Hippocampal formation (tissue), 2 donors: ENCODE measurements around the gene RIMBP2.

Source experiments
- DNase-seq, 2 donors: peaks; one replicate each; lab custom pipeline; 2025; lab: John Stamatoyannopoulos, UW

The RIMBP2 gene

DNA sequence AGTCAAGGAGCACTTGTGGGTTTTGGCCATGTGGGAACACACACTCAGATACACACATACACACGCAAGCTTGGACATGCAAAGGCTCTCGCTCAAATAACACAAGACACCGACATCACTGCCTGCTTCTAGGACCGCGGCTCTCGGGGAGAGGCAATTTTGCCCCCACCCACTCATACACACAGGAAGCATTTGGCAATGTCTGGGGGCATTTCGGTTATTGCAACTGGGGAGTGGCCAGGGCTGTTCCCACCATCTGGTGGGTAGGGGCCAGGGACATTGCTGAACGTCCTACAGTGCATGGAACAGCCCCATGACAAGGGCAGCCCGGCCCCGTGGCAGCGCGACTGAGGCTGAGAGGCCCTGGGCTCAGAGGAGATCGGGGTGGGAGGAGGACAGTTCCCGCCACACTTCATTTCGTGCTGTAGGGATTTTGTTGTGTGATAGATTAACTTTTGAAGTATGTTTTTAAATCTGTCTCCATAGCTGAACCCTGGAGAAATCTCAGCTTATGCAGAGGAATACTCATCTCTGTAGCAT is 35.6 kb downstream of the RIMBP2 start:
- no peak for DNase-seq

DNA sequence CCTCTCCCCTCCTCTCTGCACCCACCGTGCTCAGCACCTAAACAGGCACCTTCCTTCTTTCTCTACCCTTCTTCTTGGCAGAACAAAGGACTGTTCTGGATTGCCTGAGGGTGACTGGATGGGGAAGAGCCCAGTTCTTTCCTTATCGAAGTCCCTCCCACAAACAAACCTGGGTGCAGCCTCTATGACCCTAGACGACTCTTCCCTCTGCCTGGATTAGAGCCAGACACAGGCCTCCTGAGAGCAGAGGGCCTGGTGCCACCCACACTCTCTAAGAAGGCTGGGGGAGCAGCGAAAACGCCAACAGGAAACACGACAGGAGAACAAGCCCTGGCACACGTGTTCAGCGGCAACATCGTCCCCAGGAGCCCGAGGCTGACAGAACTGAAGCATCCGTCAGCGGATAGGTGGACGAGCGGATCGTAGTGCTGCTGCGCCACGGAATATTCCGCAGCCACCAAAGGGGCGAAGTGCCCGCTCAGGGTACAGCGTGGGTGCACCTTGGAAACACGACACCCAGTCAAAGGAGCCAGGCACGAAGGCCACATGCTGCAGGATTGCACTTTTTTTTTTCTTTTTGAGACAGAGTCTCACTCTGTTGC is 38.0 kb downstream of the RIMBP2 start:
- DNase-seq: no peak

DNA sequence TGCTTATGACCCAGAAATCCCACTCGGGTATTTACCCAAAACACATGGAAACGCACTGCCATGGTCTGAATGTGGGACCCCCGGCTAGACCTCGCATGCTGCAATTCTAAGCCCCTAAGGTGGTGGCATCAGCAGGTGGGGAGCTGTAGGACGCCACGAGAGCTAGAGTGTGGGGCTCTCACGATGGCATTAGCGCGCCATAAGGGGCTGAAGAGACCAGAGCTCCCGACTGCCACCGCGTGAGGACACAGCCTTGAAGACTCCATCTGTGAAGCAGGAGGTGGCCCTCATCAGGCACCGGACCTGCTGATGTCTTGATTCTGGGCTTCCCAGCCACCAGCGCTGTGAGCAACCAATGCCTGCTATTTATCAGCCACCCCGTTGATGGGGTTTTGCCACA is 40.3 kb downstream of the RIMBP2 start:
- DNase-seq: no peak

DNA sequence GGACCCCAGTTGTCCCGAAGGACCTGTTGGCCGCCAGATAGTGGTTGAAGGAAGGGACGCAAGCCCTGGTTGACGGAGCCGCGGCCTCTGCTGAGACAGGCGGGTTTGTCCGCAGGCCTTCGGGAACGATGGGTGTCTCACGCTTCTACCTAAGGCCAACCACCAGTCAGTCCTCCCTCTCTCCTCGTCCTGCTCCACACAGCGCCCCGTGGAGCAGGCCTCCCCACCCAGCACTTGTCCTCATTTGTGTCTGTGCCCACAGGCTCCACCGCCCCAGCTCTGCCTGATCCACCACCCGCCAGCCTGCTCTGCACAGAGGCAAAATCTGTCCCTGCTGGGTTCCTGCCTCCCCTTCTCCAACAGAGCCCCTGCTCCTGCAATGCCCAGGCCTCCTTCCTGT is 41.0 kb downstream of the RIMBP2 start:
- no peak for DNase-seq

DNA sequence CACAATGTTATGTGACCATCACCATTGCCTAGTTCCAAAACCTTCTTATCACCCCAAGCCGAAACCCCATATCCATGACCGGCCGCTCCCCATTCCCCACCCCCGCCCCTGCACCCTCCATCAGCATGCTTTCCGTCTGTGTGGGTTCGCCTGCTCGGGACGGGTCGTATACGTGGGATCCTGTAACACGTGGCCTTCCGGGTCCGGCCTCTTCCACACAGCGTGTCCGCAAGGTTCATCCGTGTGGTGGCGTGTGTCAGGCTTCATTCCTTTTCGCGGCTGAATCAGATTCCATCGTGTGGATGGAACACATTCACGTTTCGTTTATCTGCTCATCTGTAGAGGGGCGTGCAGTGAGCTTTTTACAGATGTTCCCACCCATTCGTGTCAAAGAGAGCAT is 41.4 kb downstream of the RIMBP2 start:
- DNase-seq: no peak

DNA sequence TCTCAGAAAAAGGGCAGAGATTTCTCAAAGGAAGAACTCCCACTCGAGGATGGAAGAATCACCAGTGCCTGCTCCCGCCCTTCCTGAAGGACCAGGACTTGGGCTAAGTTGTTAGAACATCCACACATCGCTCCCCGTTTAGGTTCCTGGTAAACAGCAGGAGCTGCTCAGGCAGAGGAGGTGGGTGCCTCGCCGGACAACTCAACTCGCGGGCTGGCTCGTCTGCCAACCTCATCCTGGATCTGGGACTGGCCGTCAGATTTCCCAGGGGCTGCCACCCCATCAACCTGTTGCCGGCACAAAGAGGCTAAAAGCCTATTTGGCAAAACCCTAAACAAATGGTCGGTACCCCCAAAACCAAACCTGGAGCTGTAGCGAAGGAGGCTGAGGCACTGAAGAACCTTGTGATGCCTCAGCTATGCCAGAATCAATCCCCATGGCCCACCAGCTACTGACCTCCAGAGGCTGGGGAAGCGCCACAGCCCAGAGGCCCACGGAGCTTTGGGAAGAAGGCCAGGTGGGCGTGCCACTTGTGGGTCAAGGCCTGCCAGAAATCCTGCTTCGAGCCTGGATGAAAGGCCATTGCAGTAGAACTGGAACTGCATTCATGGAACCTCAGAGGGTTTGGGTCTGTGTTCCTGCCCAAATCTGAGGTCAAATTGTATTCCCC is 42.9 kb downstream of the RIMBP2 start:
- DNase-seq: no peak

DNA sequence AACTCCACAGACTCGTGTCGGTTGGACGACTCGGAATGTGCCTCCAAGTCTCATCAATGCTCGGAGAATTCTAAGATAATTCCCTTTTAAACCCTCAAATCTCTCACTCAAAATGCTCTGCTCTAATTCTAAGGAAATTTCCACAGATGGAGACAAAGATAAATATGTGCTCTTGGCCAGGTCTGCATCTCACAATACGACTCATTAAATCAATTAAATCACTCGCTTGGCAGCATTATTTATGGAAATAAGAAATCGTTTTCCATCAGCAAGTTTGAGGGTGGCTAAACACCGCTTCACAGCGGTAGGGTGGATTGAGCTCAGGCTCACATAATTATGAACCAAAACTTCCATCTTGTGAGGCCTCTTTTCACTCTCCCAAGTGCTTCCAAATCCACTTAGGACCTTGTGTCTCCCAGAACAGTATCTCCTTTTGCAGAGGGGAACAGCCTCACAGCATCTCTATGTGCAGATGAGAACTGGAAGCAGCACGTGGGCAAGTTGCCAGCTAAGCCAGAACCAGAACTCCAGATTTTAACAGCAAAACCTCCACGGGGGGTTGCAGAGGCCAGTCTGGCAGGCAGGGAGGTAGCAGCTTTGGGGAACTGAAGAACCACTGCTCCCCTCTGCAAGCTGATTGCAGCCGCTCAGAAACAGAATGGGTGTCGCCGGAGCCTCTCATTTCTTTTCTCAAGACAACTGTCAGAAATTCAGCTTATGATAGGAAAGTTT is 43.8 kb downstream of the RIMBP2 start:
- no peak for DNase-seq

DNA sequence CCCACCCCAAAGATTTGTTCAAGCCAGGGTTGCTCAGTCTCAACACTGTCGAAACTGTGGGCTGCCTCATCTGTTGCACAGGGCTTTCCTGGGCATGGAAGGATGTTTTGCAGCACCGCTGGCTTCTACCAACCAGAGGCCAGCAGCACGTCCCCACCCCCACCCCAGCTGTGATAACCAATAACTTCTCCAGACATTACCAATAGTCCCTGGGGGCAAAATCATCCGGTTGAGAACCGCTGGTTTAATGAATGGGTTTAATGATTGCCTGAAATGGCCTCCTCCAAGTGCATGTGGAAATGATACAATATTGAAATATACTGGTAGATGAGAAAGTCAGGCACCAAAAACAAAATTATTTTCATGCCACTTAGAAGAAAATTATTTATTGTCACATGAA is 44.5 kb downstream of the RIMBP2 start:
- no peak for DNase-seq

DNA sequence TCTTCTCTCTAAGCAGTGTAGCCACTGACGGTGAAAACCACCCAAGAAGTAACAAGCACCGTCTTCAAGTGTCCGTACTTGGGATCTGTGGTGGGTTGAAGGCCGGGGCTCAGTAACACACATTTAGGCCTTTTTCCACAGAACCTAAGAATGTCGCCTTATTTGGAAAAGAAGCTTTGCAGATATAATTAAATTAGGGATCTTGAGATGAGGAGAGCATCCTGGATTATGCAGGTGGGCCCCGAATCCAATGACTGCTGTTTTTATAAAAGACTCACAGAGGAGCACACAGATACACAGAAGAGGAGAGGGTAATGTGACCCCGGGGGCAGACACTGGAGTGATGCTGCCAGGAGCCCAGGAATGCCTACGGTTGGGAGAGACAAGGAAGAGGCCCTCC is 46.3 kb downstream of the RIMBP2 start:
- no peak for DNase-seq

DNA sequence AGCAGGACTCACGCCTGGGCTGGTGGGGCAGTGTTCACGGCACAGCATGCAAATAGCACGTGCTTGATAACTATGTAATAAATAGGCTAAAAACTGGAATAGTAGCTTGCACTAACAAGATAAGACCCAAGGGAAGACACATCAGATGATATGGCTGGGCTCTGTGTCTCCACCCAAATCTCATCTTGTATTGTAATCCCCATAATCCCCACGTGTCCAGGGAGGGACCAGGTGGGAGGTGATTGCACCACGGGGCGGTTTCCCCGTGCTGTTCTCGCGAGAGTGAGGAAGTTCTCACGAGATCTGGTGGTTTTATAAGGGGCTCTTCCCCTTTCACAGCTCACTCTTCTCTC is 46.9 kb downstream of the RIMBP2 start:
- DNase-seq: no peak

DNA sequence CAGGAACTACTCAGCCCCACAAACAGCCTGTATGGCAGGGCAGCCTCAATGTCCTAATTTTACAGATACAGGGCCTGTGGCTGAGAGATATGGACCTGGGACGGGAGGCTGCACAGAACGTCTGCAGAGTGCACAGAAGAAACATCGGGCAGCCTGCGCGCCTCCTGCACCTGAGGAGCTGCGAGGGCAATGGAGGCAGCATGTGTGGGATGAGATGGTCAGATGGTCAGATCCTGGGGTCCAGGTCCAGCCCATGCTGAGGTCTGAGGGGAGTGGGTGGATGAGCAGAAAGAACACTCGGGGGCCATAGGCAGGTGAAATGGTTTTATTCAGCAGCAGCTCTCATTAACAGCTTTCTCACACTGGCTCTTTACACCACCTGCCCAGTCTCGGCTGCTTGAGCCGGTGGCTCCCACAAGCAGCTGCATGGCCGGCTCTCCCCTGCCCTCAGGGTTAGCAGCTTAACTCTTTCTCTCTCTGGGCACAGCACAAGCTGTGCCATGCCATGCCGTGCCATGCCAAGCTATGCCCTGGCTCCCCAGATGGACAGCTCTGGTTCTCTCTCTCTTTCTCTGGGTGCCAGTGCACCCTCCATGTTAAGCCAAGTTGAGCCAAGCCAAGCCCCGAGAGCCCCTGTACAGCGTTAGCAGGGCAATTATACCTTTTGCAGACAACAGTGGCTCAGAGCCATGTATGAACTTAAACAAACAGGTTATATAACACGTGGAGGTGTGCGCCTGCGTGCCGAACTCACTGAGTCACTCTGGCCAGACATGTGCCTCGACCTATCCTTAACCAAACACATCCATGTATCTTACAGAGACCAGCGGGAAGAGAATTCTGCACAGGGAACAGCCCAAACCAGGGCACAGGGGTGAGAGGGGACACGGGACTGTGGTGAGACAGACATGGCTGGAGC is 47.6 kb downstream of the RIMBP2 start:
- no peak for DNase-seq

DNA sequence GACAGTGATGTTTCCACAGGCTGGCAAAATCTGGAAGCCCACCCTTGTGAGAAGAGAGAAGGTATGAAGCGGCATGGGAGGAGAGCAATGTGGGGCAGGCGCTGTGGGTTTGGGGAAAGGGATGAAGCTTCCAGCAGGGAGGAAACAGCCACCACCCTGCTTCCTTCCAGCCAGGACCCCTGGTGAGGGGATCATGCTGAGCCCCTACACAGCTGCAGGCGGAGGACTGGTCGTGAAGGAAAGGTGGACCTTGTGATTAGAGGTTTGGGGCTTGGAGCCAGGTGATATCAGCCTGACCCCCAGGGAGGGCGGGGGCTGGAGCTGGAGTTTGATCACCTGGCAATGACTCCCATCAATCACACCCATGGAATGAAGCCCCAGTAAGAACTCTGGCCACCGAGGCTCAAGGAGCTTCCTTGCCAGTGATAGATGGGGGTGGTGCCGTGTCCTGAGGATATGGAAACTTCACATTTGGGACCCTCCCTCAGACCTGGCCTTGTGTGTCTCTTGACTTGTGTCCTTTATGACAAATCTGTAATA is 48.6 kb downstream of the RIMBP2 start:
- no peak for DNase-seq

DNA sequence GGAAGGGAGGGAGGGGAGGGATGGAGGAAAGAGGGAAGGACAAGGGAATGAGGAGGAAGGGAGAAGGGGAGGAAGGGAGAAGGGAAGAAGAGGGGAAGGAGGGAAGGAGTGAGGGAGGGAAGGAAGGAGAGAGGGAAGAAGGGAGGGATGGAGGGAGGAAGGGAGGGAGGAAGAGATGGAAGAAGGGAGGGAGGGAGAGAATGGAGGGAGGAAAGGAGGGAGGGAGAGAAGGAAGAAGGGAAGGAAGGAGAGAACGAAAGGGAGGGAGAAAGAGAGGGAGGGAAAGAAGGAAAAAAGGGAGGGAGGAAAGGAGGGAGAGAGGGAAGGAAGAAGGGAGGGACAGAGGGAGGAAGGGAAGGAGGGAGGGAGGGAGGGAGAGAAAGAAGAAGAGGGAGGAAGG is 49.5 kb downstream of the RIMBP2 start:
- no peak for DNase-seq

DNA sequence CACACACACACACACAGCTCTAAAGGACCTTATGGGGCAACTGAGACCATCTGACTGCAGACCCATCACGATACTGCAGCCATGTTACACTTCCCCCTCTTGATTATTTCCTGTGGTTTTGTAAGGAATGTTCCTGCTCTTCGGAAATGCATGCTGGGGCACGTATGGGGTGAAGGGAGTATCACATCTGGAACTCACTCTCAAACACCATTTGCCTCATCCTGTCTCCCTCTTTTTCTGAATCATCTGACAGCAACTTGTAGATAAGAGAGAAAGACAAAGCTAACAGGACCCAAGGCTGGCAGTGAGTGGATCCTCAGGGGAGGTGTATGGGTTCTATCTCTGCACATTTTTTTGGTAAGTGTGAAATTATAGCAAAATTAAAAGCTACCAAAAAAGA is 50.3 kb downstream of the RIMBP2 start:
- no peak for DNase-seq

DNA sequence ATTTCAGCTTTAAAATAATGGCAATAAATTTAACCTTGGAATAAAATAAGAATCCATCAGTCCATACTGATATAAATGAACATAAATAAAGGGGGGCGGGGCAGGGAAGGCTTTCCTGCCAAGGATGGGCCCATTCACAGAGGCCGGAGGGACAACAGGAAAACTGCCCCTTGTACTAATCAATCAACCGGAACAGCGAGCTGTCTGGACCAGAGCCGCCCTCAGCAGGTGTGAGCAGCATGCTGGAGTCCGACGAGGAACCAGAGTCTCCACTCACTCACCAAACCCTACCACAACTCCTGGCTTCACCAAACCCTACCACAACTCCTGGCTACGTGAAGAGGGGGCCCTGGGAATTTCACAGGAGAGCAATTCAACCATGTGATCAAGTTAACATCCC is 51.3 kb downstream of the RIMBP2 start:
- DNase-seq: no peak

DNA sequence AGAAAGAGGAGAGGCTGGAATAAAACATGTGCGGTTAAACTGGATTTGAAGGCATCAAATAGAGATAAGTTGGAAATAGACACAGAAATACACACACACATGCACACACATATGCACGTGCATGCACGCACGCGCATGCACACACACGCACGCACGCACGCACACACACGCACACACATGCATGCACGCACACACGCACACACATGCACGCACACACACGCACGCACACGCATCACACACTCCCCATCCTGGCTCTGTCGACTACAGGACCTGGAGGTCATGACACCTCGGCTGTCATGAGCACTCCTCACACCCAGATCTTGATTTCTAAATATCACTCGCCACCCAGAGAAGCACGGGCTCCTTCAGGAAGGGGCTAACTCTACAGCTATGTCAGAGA is 51.8 kb downstream of the RIMBP2 start:
- DNase-seq: no peak

DNA sequence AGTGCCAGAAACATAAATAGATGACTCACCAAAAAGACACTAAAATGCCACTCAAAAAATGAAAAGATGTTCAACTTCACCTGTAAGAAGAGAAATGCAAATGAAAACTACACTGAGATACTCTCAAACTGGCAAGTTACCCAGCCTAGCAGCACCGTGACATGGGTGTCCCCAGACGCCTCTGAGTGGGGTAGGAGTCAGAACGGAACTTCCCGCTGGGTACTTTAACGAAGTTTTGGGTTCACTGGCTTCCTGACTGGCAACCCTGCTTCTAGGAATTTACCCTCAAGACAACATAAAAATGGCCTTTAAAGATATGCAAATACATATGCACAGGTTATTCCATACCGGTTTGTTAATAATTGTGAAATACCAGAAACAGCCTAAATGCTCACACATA is 52.6 kb downstream of the RIMBP2 start:
- no peak for DNase-seq

DNA sequence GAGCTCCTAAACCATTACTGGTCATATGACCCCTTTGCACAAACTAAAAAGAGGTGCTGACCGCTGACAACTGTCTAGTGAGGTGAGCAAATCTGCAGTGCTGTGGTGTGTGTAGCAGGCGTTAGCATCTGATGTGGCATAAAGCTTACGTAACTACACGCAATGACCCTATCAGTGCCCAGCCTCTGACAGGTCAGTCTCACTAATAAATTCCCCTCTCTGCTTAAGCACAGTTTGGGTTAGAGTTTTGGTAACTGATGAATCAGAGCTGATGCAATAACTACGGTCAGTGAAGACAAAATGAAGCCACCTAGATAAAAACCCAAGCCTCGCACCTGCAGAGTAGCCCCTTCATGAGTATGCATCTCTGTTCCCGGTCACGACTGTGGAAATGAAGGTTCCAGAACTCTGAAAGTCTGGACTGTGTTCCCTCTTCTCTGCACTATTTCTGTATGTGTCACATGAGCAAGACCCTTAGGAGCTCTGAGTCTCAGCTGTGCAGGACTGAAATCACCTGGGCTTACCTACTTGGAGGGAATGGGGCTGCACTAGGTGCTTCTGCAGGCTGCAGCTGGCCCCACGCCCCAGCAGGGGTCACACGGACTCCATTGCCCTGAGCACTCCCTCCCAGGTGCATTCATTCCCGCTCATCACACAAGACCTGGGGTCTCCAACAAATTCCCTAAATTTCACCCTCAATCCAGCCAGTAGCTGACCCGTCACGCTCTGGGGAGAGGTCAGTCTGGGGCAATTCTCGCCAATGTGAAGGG is 54.4 kb downstream of the RIMBP2 start:
- no peak for DNase-seq

DNA sequence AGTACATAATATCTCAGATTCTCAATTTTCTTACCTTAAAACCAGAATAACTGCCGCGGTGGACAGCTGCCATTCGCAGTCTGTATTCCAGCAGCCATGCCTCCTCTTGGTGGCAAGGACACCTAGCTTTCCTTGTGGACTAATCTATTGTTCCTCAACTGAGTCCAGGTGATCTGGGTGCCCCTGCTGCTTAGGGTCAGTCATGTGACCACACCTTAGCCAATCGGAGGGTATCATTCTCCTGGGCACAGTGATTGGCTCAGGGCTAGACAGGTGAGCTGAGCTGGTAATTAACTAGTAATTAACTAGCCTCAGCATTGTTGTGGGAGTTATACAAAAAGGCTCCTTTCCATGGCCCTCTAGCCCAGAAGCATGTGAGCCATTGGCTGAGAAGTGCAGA is 55.0 kb downstream of the RIMBP2 start:
- DNase-seq: no peak

DNA sequence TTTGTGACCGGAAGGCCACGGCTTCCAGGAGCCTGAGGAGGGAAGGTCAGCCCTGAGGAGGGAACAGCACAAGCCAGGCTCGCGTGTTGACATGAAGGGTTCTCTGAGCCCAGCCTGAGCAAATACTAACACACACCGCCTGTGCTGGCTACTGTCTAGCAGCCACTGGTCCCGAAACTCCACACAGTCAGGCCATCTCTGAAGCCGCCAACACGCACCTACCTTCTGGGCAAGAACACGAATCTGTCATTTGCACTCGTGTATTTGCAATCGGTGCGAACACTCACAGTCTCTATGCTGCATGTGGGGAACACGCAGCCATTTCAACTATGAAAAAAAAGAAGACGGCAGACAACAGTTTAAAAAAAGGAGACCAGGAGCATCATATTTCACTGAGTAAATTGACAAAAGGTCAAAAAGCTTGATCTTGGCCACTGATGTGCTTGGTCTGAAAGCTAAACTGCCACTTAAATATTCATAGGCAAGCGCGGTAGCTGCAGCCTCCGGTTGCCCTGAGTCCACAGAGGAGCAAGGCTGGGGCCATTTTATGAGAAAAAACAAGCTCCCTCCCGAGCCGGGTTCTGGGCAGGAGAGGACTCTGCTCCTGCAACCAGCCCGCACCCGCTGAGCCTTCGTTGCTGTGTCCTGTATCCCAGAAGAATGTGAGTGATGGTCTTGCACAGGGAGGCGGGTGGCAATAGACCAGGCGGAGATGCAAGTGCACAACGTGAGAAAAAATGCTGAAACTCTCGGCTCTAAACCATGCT is 57.8 kb downstream of the RIMBP2 start:
- DNase-seq: no peak
